HG02763 (cell line): ENCODE measurements around the gene SYNE3.
A peak's percentile ranks its signal among the peaks of the same experiment; 100 is the strongest.

Experiments used
- ATAC-seq: cut with Tn5 transposase; IDR thresholded peaks from one replicate; pipeline ENCODE4 v1.9.1; 2021; ENCODE audit warnings: mild to moderate bottlenecking, moderate library complexity; ENCODE audit not compliant: unreplicated experiment

The SYNE3 gene

DNA sequence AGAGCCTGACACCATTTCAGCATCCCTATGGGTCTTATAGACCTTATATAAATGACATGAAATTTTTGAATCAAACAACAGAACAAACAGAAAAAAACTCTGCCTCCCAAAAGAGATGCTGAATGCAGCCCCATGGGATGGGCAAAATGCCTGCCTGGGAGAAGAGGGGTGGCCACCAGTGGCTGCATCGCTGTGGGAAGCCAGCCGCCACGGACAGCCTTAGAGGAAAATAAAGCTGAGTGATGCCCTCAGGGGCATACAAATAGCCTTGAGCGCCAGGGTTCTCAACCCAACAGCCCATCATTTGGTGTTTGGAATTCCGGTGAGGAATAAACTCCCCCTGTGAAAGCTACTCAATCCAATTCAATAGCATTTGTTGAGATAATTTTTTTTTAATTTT is 22.9 kb downstream of the SYNE3 start:
- ATAC-seq: no peak

DNA sequence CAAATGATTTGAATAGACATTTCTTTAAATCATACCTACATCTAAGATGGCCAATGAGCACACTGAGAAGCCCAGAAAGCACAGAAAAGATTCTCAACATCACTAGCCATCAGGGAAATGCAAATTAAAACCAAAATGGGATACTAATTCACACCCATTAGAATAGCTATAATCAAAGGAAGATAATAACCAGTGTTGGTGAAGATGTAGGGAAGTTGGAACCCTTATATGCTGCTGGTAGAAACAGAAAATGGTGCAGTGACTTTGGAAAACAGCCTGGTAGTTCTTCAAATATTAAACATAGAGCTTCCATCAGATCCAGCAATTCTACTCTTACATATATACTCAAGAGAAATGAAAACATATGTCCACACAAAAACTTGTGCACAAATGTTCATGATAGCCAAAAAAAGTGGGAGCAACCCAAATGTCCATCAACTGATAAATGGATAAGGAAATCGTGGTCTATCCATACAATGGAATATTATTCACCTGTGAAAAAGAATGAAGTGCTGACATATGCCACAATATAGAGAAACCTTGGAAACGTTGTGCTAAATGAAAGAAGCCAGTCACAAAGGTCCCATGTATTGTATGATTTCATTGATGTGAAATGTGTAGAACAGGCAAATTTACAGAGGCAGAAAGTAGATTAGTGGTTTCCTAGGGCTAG is 24.4 kb downstream of the SYNE3 start:
- no peak for ATAC-seq

DNA sequence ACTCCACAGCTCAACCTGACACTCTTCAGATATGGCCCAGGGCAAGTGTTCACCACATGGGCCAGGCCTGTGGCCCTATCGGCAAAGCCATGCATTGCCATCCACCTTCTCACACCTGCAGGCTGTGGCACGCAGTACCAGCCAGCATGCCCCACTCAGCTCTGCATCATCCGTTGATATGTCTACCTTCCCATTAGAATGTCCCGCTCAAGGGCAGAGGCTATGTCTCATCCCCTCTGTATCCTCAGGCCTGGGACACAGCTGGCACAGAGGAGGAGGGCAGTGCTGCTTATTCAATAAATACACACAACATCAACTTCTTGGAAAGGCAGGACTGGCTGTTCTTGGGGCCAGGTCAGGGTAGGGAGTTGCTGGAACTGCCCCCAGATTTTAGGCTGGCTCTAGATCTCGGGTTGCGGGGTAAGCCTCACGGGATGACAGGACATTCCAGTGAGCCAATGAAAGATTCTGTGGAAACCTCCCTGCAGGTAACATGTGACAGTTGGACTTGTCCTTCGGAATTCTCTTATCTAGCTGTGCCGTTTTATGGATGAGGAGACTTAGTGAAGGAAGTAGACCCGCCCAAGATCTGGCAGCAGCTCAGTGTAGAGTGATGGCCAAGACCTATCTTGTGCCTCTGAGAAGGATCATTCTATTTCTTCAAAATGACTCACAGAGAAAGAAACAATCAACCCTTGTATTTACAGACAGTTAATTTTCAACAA is 25.6 kb downstream of the SYNE3 start:
- no peak for ATAC-seq

DNA sequence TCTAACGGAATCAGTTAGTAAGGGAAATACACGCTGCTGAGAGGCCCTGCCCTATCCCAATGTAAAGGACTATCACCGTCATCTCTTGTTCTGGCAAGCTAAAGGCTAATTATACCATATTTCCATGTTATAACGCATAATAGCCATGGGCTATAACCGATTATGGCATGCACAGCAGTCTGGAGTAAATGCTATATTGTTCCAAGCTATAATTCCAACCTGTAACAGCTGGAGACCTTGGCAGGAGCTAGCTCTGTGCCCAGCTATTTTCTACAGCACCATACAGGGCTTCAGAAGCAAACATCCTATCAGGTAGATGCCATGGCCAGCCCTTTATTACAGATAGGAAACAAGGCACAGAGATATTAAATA is 26.3 kb downstream of the SYNE3 start:
- ATAC-seq: no peak

DNA sequence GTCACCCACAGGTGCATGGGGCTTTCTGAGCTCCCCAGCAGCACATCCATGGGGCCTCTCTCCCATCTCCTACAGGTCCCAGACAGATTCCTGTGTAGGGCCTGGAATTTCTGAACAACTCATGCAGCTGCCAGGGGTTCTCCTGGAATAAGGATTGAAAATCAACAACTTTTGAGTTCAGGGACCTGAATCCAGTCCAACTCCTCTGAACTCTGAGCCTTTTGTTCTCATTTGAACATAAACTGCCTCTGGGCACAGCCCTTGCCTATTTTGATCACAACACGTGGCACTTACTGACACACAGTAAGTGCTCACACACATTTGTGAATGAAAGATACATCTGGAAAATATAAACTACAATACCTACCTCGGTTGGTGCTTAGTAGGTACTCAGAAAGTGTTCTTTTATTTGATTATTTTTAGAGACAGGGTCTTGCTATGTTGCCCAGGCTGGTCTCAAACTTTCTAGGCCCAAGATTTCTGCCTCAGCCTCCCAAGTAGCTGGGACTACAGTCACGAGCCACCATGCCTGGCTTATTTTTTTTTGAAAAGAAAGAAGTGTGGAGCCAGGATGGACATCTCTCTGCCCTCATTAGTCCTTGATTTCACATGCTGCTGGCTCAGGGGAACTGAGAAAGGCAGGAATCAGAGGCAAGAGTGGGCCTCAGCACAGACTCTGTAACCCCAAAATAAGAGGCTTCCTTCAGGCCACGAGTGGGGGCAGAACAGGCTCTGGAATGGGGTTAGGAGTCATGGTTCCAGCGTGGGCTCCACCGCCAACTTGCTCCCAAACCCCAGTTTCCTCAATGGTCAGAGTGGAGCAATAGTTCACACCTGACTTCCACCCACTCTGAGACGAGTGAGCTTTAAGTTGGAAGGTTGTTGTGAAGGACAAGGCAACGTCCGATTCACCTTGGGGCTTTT is 27.0 kb downstream of the SYNE3 start:
- no peak for ATAC-seq

DNA sequence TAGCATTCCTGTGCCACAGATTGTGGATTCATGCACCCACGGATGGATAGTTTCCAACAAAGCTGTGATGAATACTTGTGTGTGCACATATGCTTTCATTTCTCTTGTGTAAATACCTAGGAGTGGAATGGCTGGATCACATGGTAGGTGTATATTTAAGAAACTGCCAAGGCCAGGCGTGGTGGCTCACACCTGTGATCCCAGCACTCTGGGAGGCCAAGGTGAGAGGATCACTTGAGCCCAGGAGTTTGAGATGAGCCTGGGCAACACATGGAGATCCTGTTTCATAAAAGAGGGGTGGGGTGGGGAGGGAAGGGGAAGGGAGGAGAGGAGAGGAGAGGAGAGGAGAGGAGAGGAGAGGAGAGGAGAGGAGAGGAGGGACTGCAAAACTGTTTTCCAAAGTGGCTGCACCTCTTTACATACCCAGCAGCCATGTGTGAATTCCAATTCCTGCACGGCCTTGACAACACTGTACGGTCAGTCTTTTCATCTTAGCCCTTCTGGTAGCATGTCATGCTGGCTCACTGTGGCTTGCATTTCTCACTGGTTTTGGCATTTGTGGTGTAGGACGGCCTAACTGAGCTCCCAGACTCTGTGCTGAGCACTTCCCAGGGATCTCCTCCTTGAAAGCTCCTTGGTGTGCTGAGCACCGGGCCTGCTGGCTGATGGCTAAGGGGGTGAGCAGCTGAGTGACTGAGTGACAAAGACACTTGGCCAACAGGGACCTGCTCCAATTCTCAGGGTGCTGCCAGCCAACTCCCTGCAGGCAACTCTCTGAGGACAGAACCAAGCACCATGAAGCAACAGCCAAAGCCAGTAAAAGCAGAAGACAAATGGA is 27.9 kb downstream of the SYNE3 start:
- ATAC-seq: no peak

DNA sequence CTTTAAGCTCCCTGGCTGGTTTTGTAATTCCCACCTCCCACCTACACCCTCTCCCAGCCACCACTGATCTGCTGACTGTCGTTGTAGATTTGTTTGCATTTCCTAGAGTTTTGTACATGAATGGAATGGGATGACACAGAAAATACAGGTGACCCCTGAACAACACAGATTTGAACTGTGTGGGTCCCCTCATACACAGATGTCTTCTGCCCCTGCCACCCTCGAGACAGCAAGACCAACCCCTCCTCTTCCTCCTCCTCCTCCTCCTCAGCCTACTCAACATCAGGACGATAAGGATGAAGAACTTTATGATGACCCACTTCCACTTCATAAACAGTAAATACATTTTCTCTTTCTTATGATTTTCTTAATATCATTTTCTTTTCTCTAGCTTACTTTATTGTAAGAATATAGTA is 28.8 kb downstream of the SYNE3 start:
- ATAC-seq: no peak

DNA sequence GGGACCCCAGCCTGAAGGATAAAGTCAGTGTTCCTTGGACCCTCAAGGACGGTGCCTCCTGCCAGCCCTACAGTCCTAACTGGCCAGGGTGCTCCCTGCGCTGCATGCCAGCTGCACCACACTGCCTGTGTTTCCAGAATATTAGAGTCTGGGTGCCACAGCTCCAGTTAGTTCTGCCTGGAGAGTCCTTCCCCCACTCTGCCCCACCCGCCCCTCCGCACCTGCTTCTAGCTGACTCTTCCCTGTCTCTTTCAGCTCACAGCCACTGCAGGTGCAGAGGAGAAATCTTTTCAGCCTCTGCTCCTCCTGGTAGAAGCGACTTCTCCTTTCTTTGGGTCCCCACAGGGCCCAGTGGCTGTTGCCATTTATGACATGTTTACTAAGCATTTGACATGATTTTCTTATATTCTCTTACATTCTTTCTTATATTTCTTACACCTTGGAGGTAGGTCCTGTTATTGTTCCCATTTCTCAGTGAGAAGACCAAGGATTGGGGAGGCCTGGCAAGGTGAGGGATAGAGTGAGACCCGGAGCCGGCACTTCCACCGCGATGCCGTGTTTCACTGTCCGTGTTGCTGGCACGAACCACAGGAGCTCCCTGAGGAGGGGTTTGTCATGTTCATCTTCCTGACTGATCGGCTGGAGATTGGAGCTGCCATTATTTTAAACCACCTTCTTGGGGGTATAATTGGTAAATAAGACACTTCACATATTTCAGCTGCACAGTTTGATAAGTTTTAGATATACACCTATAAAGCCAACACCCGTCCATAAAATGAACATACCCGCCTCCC is 29.4 kb downstream of the SYNE3 start:
- no peak for ATAC-seq

DNA sequence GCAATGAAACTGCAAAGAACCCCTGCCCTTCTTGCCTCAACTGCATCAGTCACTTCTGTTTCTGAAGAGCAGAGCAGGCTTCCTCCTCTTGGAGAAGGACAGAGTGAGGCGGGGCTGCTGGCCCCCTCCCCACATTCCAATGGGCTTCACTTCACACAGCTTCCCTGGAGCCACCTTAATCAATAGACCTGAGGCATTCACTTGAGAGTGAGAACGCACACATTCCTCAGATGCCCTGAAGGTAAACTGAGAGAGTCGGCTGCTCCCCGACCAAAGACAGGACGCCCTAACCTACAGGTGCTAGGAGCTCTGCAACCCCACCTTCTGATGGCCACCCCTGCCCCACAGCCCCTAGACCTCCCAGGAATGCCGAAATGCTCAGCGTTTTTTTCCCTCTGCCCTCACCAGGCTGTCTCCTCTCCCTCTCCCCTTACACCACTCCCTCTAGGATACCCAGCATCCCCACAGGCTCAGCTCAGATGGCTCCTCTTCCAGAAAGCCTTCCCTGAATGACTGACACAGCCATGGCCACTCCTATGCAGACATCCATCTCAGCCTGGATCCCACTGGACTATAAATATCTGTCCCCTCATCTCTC is 31.1 kb downstream of the SYNE3 start:
- ATAC-seq: no peak

DNA sequence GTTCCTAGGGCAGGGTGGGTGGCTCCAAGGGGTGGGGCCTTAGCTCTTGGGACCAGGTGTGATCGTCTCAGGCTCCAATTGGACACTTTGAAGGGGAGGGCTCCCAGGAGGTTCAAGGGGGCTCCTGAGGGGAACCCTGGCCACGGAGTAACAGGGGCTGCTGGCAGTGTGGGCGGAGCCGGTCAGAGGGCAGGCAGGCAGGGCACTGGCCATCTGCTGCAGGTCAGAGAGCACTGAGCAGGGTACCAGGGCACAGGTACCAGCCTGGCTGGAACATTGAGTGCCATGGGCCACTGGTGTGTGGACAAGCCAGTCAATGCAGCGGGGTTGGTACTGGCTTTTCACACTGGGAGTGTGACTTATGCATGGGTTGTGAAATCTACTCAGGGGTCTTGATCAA is 32.2 kb downstream of the SYNE3 start:
- no peak for ATAC-seq

DNA sequence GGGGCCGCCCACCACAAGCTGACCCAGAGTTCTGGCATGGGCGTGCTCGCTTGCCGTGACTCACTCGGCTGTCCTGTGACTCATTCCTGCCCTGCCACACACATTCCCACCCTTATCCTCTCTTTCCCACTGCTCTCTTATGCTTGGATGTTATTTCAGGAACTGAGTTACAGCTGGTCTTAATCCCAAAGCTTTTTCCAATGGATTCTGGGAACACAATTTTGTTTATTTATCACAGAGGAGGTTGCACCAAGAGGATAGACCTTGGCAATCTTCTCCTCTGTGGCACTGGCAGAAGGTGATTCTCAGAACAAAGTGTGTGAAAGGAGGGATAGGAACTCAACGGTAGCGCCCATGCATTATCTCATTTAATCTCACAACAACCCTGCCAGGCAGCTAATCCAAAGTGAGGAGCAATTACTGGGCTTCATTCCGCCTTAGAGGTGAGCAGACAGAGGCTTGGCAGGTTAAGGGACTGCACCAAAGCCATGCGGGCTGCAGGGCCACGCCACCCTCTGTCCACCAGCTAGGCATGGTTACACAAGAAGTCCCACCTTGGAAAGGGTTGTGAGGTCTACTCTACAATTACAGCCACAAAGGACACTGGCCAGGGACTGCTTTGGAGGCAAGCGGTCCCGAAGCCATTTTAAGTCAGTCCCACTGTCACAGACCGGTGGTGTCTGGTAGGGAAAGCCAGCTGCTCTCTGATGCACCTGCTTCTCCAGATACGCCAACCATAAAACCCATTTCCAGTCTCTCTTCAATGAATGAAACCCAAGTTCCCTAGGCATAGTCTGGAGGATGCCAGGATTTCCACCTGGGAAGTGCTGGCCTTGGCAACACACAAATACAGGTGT is 32.9 kb downstream of the SYNE3 start:
- ATAC-seq: no peak

DNA sequence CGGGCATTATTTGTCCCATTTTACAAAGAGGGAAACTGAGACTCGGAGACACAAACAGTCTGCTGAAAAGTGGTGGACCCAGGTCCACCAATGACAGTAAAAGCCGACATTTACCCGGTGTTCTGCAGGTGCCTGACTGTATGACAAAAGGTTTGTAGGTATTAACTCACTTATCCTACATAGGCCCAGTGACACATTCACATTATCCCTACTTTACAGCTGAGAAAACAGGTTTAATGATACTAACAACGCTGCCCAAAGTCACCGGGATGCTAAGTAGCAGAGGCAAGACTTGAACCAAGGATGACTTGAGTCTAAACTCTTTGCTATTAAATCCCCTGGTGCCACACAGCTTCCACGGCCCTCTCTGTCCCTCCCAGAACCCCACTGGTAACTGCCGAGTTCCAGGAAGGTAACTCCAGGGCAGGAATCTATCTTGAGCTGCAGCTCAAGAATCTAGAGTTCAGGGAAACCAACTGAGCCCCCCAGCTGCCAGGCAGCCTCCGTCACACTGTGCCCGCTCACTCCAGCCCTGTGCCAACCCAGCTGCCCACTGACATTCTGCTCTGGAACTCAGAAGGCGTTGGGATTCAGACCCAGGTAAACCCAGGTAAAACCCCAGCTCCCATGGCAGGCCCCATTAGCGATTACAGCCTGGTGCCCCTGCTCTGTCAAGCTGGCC is 33.7 kb downstream of the SYNE3 start:
- ATAC-seq: no peak

DNA sequence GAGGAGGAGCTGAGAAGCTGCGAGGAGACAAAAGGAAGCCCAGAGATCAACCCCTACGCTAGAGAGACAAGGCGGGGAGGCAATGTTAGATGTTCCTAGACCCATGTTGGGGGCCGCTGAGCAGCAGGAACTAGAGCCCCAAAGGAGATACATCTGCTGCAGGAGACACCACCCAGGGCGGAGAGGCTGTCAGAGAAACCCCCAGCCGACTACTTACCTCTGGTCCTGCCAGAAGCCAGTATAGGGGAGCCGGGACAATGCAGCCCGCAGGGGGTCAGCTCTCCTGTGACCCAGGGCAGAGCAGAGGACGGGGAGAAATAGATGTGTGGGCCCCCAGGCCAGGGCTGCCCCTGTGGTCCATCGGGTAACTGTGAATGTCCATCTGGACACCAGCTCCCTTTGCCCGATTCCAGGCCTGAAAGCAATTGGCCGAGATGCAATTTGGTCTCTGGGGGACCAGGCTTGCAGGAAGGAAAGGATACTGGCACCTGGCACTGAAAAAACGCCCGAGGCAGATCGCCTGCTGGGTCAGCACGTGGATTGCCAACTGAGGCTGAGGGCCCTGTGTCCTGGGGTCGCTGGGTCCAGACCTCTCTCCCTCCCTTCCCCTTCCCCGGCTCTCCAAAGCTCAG is 34.9 kb downstream of the SYNE3 start:
- no peak for ATAC-seq

DNA sequence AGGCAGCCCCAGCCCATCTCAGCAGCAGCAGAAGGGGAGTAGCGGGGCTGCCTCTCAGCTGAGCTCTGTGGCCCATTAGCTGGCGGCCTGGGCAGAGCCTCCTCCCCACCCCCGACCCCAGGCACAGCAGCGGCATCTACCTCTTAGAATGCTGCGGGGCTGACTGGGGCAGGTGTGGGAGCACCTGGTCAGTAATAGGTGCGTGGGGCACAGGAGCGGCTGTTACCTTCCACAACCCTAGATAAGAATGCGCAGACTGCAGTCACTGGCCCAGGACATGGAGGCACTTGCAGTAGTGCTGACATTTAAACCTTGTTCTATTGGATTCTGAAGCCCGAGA is 35.6 kb downstream of the SYNE3 start:
- ATAC-seq: no peak

DNA sequence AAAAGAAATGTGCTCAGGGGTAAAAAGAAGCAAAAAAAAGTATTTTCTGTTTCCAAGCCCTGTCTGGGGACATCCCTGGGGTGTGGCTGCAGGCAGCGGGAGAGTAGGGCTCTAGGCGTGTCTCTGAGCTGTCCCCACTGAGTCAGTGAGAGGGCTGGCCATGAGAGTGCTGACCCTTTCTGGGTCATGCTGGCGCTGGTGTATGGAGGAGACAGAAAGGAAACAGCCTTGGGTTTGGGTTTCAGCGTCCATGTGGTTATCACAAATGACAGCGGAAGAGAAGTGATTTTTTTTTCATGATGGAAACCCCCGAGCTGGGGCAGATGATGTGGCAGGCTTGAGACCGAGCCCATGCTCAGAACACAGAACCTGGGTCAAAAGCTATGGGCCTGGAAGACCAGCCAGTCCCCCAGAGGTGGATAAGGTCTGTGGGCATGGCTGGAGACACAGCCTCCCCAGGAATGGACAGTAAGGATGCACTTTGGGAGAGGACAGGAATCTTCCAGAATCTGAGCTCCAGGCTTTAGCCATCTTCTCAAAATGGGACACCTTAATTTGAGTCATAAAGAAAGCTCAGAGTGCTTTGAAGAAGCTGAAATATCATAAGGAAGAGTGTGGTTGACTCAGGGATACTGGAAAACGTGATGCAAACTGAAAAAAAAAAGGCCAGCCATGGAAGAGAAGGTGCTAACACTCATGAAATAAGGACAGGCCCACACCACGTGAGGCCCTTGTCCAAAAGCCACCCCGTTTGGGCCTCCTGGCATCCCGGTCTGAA is 36.2 kb downstream of the SYNE3 start:
- peak; percentile 50 for ATAC-seq

DNA sequence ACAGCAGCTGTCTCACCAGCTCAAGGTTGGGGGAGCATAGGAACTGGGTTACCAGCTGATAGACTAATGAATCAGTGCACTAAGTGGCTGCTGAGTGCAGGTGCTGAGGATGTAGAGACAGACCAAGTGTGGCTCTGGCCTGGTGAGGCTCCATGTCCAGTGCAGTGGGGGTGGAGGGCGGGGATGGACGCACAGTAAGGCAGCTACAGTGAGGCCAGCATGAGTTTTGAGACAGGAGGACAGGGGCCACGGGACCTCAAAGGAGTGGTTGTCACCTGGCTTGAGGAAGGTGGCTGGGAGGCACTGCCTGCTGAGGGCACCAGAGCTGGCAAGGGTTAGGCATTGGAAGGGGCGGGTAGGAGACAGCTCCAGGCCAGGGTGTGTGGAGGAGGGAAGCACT is 37.0 kb downstream of the SYNE3 start:
- no peak for ATAC-seq

DNA sequence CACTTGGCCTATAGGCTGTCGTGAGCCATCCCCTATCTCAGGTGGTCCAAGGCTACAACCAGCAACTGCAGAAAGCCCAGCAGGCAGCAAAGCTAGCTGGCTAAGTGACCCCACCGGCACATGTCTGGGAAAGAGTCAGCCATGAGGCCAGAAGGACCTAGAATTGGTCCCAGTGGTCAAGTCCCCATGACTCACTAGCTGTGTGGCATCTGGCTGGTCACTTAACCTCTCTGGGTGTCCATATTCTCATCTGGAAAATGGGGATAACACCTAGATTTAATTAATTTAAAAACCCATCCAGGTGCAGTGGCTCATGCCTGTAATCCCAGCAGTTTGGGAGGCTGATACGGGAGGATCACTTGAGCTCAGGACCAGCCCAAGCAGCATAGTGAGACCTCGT is 37.6 kb downstream of the SYNE3 start:
- ATAC-seq: no peak
